SJSA1 (cell line): ENCODE measurements around the gene CD200. TPM values are rescaled to one million over a fixed set of nuclear protein-coding genes. Genes with fewer than 3 reads are reported as not detected.

Experiments
- DNase-seq, 2 experiments: peaks; one replicate each; pipeline ENCODE4 v3.0.0-alpha.2; 2015 to 2020; ENCODE audit warnings: low spot score in 2 of 2, low read depth in 1 of 2
- H3K27ac ChIP-seq: fragments of 250-450 bp; sonication (Bioruptor Pico); 2 replicates; pipeline ENCODE4 v1.5.1; 2020; ENCODE audit warnings: mild to moderate bottlenecking, moderate library complexity
- H3K27me3 ChIP-seq: fragments of 250-450 bp; sonication (Bioruptor Pico); replicated peaks from 2 replicates; pipeline ENCODE4 v1.5.1; 2020; ENCODE audit warnings: mild to moderate bottlenecking, moderate library complexity
- H3K36me3 ChIP-seq: fragments of 250-450 bp; sonication (Bioruptor Pico); 2 replicates; pipeline ENCODE4 v1.5.1; 2020; ENCODE audit warnings: mild to moderate bottlenecking
- H3K4me1 ChIP-seq: fragments of 250-450 bp; sonication (Bioruptor Pico); replicated peaks from 2 replicates; pipeline ENCODE4 v1.6.1; 2021; ENCODE audit warnings: mild to moderate bottlenecking
- H3K4me3 ChIP-seq: fragments of 250-450 bp; sonication (Bioruptor Pico); 2 replicates; pipeline ENCODE4 v1.5.1; 2020; ENCODE audit warnings: mild to moderate bottlenecking
- H3K9me3 ChIP-seq: fragments of 250-450 bp; sonication (Bioruptor Pico); replicated peaks from 2 replicates; pipeline ENCODE4 v1.5.1; 2020; ENCODE audit warnings: mild to moderate bottlenecking
- total RNA-seq: library from RNA; depleted of rRNA; stranded (reverse); fragments of >200 nt; shearing (Covaris generic); gene quantifications from 2 replicates; pipeline ENCODE4 v1.2.3, GENCODE V29; 2014; rRNA removed

The CD200 gene, protein sequence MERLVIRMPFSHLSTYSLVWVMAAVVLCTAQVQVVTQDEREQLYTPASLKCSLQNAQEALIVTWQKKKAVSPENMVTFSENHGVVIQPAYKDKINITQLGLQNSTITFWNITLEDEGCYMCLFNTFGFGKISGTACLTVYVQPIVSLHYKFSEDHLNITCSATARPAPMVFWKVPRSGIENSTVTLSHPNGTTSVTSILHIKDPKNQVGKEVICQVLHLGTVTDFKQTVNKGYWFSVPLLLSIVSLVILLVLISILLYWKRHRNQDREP
- not detected in 2 replicates for total RNA-seq

GRCh38 chr3:112333002-112333380 lies at the start of gene CD200:
Gene CD200 (plus strand): TSS chr3:112333156. CDS start chr3:112333213, 57 bp downstream.
- H3K36me3 ChIP-seq = no peaks in the 10 kb centered on the region
- H3K9me3 ChIP-seq = no peaks in the 10 kb centered on the region
- no peaks in the 10 kb centered on the region; the same call in 1 of the 2 replicates for H3K4me1 ChIP-seq
- H3K4me3 ChIP-seq = no peak within 1 kb of the TSS
- peak in 1 of 2 experiments; percentile 42 for DNase-seq
- no peak within 1 kb of the TSS for H3K27ac ChIP-seq
- H3K27me3 ChIP-seq = peaks cover 28% of the 10 kb centered on the region

- Histone ChIP-seq H3K9me3 (no peaks in the 10 kb centered on the region), H3K4me3 (no peak overlapping the region), H3K27me3 (no peaks in the 10 kb centered on the region), H3K27ac (no peak overlapping the region), H3K36me3 (no peaks in the 10 kb centered on the region), H3K4me1 (no peaks in the 10 kb centered on the region)
- no peak for DNase-seq
Measured at GRCh38 chr3:112289011-112289410, 43.9 kb upstream of the CD200 start.

DNA sequence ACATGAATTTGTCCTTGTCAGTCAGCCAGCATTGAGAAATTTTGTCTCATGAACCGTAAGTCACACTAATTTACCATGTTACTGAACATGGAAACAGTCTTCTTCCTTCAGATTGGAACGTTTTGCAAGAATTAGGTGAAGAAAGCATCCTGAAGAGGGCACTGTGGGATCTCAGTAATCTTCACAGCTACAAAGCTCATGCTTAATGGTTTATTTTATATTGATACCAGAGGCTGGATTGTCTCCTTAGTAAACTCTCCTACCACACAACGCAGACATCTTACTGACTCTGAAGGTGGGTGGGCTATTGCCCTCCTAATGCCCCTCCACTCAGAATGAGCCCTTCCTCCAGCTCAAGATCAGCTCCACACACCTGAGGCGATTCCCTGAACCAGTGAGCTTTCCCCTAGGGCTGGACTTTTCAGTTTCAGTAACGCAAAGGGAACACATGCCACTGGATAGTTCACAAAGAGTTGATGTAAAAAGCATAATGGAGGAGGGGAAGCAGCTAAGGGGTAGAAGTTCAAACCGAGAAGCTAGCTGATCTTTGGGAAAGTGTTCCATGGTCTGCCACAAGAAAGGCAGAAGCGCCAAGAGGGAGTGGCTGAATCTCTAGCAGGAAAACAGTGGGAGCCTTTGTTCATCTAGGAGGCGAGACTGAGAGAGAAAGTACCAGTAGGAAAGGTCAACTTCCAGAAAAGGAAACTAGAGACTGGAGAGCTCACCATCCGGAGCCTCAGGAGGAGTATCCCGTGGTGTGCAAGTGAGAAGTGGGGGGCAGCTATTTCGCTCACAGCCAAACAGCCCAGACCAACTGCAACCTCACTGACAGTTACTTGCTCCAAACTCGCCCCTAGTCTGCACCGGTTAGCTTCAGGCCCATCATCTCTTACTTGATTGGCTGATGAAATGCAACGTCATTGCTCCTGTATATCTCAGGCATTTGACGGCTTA lies 39.3 kb upstream of the CD200 start, which contains the start of gene SLC9C1:
TSS of gene SLC9C1 (minus strand) at position 849 of the 954 bp plus-strand sequence. CDS start 7,425 bp downstream, outside the sequence.
- Histone ChIP-seq H3K4me3 (peak within 1 kb of the TSS; percentile 20), H3K36me3 (no peaks in the 10 kb centered on the region), H3K9me3 (no peaks in the 10 kb centered on the region), H3K27me3 (no peaks in the 10 kb centered on the region), H3K27ac (no peak within 1 kb of the TSS), H3K4me1 (no peaks in the 10 kb centered on the region)
- peak in 1 of 2 experiments; percentile 43 for DNase-seq

DNA sequence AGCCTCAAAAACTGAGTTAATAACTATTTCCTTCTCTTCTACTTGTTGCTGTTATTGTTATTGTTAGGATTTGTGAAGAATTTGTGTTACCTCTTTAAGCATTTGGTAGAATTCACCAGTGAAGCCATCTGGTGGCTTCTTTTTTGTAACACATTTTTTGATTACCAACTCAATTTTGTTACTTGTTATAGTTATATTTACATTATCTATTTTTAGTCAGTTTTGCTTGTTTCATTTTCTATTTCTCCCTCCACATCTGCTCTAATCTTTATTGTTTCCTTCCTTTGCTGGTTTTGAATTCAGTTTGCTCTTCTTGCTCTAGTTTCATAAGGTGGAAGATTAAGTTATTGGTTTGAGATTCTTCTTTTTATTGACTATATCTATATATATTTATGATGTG lies 35.2 kb upstream of the CD200 start:
- Histone ChIP-seq H3K36me3 (no peaks in the 10 kb centered on the region), H3K9me3 (no peaks in the 10 kb centered on the region), H3K4me1 (no peaks in the 10 kb centered on the region), H3K27ac (no peak overlapping the region), H3K4me3 (no peak overlapping the region), H3K27me3 (no peaks in the 10 kb centered on the region)
- no peak for DNase-seq

DNA sequence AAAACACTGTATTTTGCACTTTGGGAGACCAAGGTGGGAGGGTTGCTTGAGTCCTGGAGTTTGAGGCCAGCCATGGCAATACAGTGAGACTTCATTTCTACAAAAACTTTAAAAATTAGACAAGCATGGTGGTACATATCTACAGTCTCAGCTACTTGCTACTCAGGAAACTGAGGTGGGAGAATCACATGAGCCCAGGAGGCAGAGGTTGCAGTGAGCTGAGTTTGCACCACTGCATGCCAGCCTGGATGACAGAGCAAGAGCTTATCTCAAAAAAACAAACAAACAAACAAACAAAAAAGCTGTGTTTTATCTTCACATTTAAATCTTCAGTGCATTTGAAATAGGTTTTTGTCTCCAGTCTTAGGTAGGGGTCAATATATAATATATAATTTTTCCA lies 34.2 kb upstream of the CD200 start:
- DNase-seq = no peak
- Histone ChIP-seq H3K4me1 (no peaks in the 10 kb centered on the region), H3K9me3 (no peaks in the 10 kb centered on the region), H3K4me3 (no peak overlapping the region), H3K27me3 (no peaks in the 10 kb centered on the region), H3K27ac (no peak overlapping the region), H3K36me3 (no peaks in the 10 kb centered on the region)

DNA sequence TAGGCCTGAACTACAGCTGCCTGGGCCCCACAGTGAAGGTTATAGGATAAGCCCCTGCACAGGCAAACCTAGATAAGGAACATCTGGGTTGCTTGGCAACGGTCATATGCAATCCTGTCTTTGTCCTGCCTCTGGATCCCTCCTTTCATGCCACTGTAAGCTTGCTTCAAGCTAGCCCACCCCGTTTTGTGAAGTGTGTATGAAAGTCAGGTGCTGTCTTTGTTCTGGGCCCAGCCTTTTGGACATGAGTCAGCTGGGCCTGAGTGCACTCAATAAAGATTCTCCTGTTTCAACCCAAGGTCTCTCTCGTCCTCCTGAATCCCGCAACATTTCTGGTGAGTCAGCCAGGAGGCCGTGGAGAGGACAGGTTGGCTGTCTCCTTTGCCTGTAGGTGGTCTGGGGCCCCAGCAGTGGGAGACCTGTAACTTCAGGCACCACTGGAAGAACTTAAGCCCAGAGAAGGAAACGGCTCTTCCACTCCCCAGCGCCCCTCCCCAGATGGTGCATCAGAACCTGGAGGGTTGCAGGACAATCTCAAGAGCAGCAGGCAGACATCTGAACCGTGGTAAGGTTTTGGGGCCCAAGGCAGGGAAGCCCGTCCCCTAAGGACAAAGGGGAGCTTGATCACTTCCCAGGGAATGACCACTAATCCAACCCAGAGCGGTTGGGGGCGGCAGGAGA lies 30.7 kb upstream of the CD200 start:
- H3K27me3 ChIP-seq = no peaks in the 10 kb centered on the region
- no peak overlapping the region for H3K4me3 ChIP-seq
- no peaks in the 10 kb centered on the region for H3K36me3 ChIP-seq
- H3K27ac ChIP-seq = no peak overlapping the region
- no peaks in the 10 kb centered on the region for H3K4me1 ChIP-seq
- no peaks in the 10 kb centered on the region for H3K9me3 ChIP-seq
- no peak for DNase-seq

DNA sequence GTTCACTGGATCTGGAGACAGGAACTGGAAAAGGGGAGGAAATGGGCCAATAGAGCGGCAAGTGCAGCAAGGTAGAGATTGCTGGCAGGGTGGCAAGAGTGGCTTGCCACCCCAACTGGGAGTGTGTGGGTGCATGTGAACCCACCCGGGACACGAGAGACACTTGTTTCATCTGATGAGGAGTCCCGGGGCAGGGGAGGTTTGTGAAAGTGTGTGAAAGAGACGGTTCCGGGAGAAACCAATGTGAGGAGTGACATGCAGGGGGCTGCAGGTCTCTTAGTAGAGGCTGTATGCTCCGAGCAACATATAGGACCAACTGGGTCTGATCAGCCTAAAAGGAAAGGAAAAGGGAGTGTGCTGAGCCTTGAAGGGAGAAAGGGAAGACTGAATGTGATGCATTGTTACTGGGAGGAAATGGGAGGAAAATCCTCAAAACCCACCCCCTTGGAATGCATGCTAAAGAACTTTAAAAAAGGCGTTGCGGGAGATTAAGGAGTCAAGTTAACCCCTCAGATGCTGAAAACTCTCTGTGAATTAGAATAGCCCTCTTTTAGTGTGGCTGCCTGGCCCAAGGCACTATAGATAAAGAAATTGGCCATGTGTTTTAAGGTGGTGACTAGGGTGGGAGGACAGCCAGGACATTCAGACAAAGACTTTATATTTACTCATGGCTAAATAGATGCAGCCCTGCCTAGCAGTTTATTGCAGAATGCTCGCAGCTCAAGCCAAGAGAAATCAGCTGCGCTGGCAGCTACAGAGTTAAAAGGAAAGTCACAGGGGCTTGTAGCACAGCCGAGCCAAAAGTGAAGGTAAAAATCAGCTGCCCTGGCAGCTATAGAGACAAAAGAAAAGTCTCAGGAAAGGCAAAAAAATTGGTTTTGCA lies 29.8 kb upstream of the CD200 start:
- H3K4me3 ChIP-seq = peak overlapping the region; percentile 24
- H3K27ac ChIP-seq = no peak overlapping the region
- H3K27me3 ChIP-seq = no peaks in the 10 kb centered on the region
- H3K4me1 ChIP-seq = no peaks in the 10 kb centered on the region
- no peak for DNase-seq
- no peaks in the 10 kb centered on the region for H3K9me3 ChIP-seq
- no peaks in the 10 kb centered on the region for H3K36me3 ChIP-seq

GRCh38 chr3:112303764-112304325 lies 29.1 kb upstream of the CD200 start:
- no peaks in the 10 kb centered on the region for H3K36me3 ChIP-seq
- H3K4me1 ChIP-seq = no peaks in the 10 kb centered on the region
- DNase-seq = no peak
- no peak overlapping the region for H3K27ac ChIP-seq
- peak overlapping the region; percentile 24 for H3K4me3 ChIP-seq
- H3K27me3 ChIP-seq = no peaks in the 10 kb centered on the region
- no peaks in the 10 kb centered on the region for H3K9me3 ChIP-seq

DNA sequence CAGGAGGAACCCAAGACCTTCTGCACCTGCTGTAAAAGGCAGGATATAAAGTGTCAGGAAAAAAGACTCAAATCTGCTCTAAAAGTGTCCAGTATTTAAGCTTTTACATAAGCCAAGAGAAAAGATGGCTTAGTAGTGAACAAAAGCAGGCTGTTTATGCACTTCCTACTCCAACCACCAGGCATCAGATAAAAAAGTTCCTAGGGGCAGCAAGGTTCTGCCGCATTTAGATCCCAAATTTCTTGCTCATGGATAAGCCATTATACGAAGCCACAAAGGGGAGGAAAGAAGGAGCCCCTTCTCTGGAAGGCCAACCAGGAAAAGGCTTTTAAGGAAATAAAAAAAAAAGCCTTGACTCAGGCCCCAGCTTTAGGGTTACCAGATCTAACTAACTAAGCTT lies 28.3 kb upstream of the CD200 start:
- no peaks in the 10 kb centered on the region for H3K9me3 ChIP-seq
- H3K36me3 ChIP-seq = no peaks in the 10 kb centered on the region
- H3K27ac ChIP-seq = no peak overlapping the region
- H3K4me1 ChIP-seq = no peaks in the 10 kb centered on the region
- no peak overlapping the region for H3K4me3 ChIP-seq
- DNase-seq = no peak
- no peaks in the 10 kb centered on the region for H3K27me3 ChIP-seq

- Histone ChIP-seq H3K27ac (no peak overlapping the region), H3K4me3 (no peak overlapping the region), H3K36me3 (no peaks in the 10 kb centered on the region), H3K27me3 (no peaks in the 10 kb centered on the region), H3K4me1 (no peaks in the 10 kb centered on the region), H3K9me3 (no peaks in the 10 kb centered on the region)
- no peak for DNase-seq
Measured at GRCh38 chr3:112306825-112307224, 26.1 kb upstream of the CD200 start.

- no peak overlapping the region for H3K27ac ChIP-seq
- no peaks in the 10 kb centered on the region for H3K27me3 ChIP-seq
- H3K36me3 ChIP-seq = no peaks in the 10 kb centered on the region
- no peak for DNase-seq
- no peak overlapping the region for H3K4me3 ChIP-seq
- H3K4me1 ChIP-seq = no peaks in the 10 kb centered on the region
- no peaks in the 10 kb centered on the region for H3K9me3 ChIP-seq
Measured at GRCh38 chr3:112307557-112307956, 25.4 kb upstream of the CD200 start.

DNA sequence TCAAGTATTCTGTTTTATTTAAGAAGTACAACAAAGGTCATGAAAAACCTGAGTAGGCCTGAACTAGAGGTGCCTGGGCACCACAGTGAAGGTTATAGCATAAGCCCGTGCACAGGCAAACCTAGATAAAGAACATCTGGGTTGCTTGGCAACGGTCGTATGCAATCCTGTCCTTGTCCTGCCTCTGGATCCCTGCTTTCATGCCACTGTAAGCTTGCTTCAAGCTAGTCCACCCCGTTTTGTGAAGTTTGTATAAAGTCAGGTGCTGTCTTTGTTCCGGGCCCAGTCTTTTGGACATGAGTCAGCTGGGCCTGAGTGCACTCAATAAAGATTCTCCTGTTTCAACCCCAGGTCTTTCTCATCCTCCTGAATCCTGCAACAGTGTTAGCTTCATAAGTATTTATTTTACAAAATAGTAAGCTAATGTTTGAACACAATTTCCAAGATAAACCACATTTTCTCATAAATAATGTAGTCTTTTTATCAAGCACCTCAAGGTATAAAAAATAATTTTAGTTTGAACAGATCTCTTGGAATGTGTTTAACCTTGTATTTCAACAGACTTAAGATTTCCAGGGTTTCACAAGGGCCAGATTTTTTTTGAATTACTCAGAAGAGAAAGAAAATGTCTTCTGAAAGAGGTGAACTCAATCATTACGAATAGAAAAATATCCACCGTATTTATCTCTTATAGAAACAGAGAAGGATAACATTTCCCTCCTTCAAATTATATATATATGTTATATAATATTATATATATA lies 24.6 kb upstream of the CD200 start:
- Histone ChIP-seq H3K27ac (no peak overlapping the region), H3K4me3 (no peak overlapping the region), H3K36me3 (no peaks in the 10 kb centered on the region), H3K9me3 (no peaks in the 10 kb centered on the region), H3K4me1 (no peaks in the 10 kb centered on the region), H3K27me3 (no peaks in the 10 kb centered on the region)
- no peak for DNase-seq
